Activated CD4-positive, alpha-beta memory T cell treated with anti-CD3 and anti-CD28 coated beads for 36 hours (primary cell): ENCODE measurements around the gene BCL6B. TPM values are rescaled to one million over a fixed set of nuclear protein-coding genes. Genes with fewer than 3 reads are reported as not detected.
A peak's percentile ranks its signal among the peaks of the same experiment; 100 is the strongest.

Experiments
- CTCF ChIA-PET: fragments of 350-600 bp; sonication (Branson Sonifier 250); formaldehyde crosslinking; loops from one replicate; lab custom pipeline; 2021; ENCODE audit warnings: antibody characterized with exemption, inconsistent platforms; lab: Charles Lee
- POLR2A ChIA-PET: fragments of 350-600 bp; sonication (Branson Sonifier 250); formaldehyde crosslinking; loops from one replicate; lab custom pipeline; 2021; ENCODE audit warnings: antibody characterized with exemption; lab: Charles Lee
- DNase-seq: peaks from one replicate; pipeline ENCODE4 v3.0.0-alpha.2; 2020
- H3K27ac Mint-ChIP-seq: one replicate; pipeline ENCODE4 v1.8.0; 2021; ENCODE audit warnings: mixed read lengths
- H3K27me3 Mint-ChIP-seq: one replicate; pipeline ENCODE4 v1.8.0; 2021; ENCODE audit warnings: mixed read lengths
- H3K36me3 Mint-ChIP-seq: one replicate; pipeline ENCODE4 v1.8.0; 2021; ENCODE audit warnings: mixed read lengths
- H3K4me1 Mint-ChIP-seq: one replicate; pipeline ENCODE4 v1.8.0; 2021; ENCODE audit warnings: low read depth, mixed read lengths
- H3K4me3 Mint-ChIP-seq: one replicate; pipeline ENCODE4 v1.8.0; 2021; ENCODE audit warnings: mild to moderate bottlenecking, mixed read lengths
- H3K9me3 Mint-ChIP-seq: one replicate; pipeline ENCODE4 v1.8.0; 2021; ENCODE audit warnings: mixed read lengths
- intact Hi-C: fragments of 100-400 bp; cut with micrococcal nuclease; formaldehyde crosslinking; loops from one replicate; pipeline ENCODE4 v1.15.1; 2023
- total RNA-seq, 2 experiments: library from RNA; stranded (reverse); gene quantifications; one replicate each; pipeline ENCODE4 v1.2.3, GENCODE V29; 2021

Gene BCL6B
- total RNA-seq, 2 experiments from 2014 or later = 0.53 to 1.3 TPM

DNA sequence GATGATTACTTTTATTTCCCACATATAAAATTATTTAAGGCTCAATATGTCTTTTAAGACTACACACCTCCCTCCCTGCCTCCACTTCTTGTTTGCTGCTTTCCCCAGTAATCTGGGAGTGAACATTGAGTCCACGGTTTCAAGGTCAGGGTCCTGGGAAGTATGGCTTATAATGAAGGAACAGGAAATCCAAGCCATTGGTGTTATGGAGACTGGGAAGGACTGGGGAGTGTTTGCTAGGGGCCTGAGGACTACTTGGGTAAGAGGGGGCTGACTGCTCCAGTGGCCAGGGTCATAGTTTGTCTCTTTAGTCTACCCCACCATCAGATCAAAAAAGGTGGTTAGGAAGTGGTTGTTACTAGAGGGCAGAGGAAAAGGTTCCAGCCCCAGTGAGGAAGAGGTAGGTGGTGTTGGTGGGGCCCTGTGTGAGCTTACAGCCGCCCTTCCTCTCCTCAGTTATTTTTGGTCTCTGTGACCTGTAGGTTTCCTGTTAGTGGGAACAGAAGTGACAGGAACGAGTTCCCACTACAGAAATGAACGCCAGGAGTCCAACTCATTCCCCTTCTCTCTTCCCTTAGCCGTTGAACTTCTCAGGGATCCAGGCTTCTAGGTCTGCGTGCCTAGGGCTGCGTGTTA is 12.2 kb downstream of the BCL6B start:
- peak; percentile 68 for DNase-seq
- CTCF ChIA-PET = interaction anchor here (0.7 to 3.7 kb wide), 12 partner anchors 11 to 261 kb away, joined by 3 to 38 read pairs (median 4); partner anchors contain the start of gene BCL6B
- intact Hi-C loops = loop anchor here (1.0 kb wide), 4 partner anchors 12 to 25 kb away; partner anchors contain the start of gene BCL6B
- Mint-ChIP-seq H3K4me3 (peak overlapping the region; percentile 94), H3K27ac (peak overlapping the region; percentile 99), H3K36me3 (peaks cover 4% of the 10 kb centered on the region), H3K4me1 (peaks cover 55% of the 10 kb centered on the region), H3K9me3 (no peaks in the 10 kb centered on the region), H3K27me3 (no peaks in the 10 kb centered on the region)
- POLR2A ChIA-PET = interaction anchor here (0.6 to 1.6 kb wide), 15 partner anchors 10 to 383 kb away, joined by 3 to 26 read pairs (median 4); partner anchors contain the start of genes ACAP1, BCL6B, C17orf100 and MED31

DNA sequence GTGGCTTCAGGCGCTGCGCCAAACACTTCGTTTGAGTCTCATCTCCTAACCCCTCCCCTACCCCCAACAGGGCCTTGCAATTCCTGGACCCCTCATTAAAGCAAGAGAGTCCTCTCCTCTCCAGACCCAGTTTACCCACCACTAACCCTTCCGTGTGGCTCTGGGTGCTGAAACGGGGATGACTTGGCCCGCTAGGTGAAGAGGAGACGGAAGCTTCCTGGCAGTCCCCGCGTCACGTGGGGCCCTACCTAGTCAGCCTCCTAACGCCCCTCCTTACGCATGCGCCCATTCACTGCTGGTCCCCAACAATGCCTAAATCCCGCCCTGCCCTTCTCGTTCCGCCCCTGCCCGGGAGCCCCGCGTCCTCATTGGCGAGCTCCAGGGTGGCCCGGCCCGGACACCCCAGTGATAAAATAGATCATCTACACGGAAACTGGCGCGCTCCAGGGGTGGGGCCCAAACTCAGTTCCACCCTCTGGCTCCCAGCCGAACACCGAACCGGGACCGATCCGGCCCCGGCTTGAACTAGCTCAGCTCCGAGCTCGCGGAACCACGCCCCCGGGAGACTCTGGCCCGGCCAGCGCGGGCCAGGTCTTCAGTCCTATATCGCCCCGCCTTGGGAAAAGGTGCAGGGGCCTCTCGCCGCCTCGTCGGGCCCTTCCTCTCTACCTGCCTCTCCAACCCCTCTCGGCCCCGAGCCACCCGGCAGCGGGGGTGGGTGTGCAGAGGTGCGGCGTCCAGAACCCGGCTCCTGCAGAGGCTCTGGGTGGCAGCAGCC is 12.9 kb downstream of the BCL6B start, which contains the start of gene SLC16A13:
Gene SLC16A13, plus strand, starts transcription at position 425 of the 778 bp plus-strand sequence. CDS start 368 bp downstream, outside the sequence.
- H3K4me3 Mint-ChIP-seq = peak within 1 kb of the TSS; percentile 94
- ChIA-PET POLR2A (interaction anchor here (0.6 to 1.6 kb wide), 16 partner anchors 8 to 384 kb away, joined by 3 to 26 read pairs (median 4); partner anchors contain the start of genes ACAP1, BCL6B, C17orf100 and MED31), CTCF (interaction anchor here (0.7 to 3.7 kb wide), 13 partner anchors 10 to 260 kb away, joined by 3 to 38 read pairs (median 4); partner anchors contain the start of gene BCL6B)
- H3K36me3 Mint-ChIP-seq = peaks cover 4% of the 10 kb centered on the region
- H3K27me3 Mint-ChIP-seq = no peaks in the 10 kb centered on the region
- peak; percentile 99 for DNase-seq
- H3K27ac Mint-ChIP-seq = peak within 1 kb of the TSS; percentile 99
- no peaks in the 10 kb centered on the region for H3K9me3 Mint-ChIP-seq
- peaks cover 48% of the 10 kb centered on the region for H3K4me1 Mint-ChIP-seq
- intact Hi-C loops = loop anchor here (1.0 kb wide), 4 partner anchors 12 to 25 kb away; partner anchors contain the start of gene BCL6B

DNA sequence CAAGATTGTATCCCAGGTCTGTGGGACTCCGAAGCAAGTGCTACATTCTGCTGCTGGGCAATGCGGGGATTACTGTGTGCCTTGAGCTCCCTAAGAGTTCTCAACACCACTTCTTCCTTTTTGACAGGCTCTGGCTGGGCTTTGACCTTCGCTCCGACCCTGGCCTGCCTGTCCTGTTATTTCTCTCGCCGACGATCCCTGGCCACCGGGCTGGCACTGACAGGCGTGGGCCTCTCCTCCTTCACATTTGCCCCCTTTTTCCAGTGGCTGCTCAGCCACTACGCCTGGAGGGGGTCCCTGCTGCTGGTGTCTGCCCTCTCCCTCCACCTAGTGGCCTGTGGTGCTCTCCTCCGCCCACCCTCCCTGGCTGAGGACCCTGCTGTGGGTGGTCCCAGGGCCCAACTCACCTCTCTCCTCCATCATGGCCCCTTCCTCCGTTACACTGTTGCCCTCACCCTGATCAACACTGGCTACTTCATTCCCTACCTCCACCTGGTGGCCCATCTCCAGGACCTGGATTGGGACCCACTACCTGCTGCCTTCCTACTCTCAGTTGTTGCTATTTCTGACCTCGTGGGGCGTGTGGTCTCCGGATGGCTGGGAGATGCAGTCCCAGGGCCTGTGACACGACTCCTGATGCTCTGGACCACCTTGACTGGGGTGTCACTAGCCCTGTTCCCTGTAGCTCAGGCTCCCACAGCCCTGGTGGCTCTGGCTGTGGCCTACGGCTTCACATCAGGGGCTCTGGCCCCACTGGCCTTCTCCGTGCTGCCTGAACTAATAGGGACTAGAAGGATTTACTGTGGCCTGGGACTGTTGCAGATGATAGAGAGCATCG is 15.4 kb downstream of the BCL6B start:
- peaks cover 4% of the 10 kb centered on the region for H3K36me3 Mint-ChIP-seq
- ChIA-PET CTCF (interaction anchor here (0.7 to 3.7 kb wide), 6 partner anchors 8 to 127 kb away, joined by 3 to 38 read pairs (median 4); no protein-coding TSS in a partner anchor), POLR2A (interaction anchor here (0.6 to 0.7 kb wide), 3 partner anchors 14 to 292 kb away, joined by 3 to 4 read pairs (median 4); no protein-coding TSS in a partner anchor)
- DNase-seq = no peak
- peak overlapping the region; percentile 23 for H3K27ac Mint-ChIP-seq
- H3K27me3 Mint-ChIP-seq = no peaks in the 10 kb centered on the region
- peak overlapping the region; percentile 4 for H3K4me3 Mint-ChIP-seq
- H3K4me1 Mint-ChIP-seq = peaks cover 47% of the 10 kb centered on the region
- H3K9me3 Mint-ChIP-seq = no peaks in the 10 kb centered on the region
- intact Hi-C loops = no loop called here

GRCh38 chr17:7039832-7040231 is 17.0 kb downstream of the BCL6B start:
- POLR2A ChIA-PET = interaction anchor here (1.1 kb wide), 1 partner anchor 10 kb away, joined by 3 read pairs; no protein-coding TSS in a partner anchor

DNA sequence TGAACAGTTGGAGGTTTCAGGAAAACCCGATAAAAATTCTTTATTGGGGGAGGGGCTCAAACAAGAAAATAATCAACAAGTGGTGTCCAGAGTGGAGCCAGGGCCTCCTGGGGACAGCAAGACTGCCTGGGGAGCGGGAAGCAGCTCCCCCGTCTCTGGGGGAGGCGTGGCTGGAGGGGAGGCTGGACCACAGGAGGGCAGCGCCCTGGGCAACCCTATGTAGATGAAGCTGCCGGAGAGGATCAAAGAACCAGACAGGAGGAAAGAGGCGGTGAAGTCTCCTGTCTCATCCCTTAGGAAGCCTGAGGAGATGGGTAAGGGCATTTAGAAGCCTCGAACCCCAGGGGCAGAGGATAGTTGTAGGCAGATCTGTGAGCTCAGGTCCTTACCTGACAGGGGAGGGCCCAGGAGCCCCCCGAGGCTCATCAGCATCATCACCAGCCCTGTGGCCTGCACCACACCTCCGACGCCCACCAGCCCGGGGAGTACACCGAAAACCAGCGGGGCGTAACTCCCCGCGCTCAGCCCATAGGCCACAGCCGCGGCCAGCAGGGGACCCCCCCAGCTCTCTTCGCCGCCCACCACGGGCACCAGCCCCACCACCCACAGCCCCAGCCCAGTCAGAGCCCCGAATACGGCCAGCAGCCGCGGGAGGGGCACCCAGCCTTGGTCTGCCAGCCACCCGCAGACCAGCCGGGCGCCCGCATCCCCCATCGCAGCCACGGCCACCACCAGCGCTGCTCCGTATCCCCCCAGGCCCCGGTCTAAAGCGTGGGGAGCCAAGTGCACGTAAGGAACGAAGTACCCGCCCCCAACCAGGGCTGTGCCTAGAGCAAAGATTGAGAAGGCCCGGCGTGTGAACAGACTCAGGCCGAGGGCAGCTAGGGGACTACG is 19.0 kb downstream of the BCL6B start:
- Mint-ChIP-seq H3K27ac (peak overlapping the region; percentile 66), H3K4me1 (peaks cover 46% of the 10 kb centered on the region), H3K9me3 (no peaks in the 10 kb centered on the region), H3K36me3 (peaks cover 4% of the 10 kb centered on the region), H3K4me3 (peak overlapping the region; percentile 71), H3K27me3 (peaks cover 2% of the 10 kb centered on the region)
- ChIA-PET POLR2A (no interaction called here), CTCF (interaction anchor here (0.8 to 20.9 kb wide), 5 partner anchors 10 to 136 kb away, joined by 3 to 509 read pairs (median 3); no protein-coding TSS in a partner anchor)
- no peak for DNase-seq
- intact Hi-C loops = no loop called here

More at GRCh38 chr17:7039832-7040231, 17.0 kb downstream of the BCL6B start:
- CTCF ChIA-PET = interaction anchor here (0.9 to 1.3 kb wide), 2 partner anchors 16 to 20 kb away, joined by 3 read pairs; no protein-coding TSS in a partner anchor
- H3K4me1 Mint-ChIP-seq = peaks cover 40% of the 10 kb centered on the region
- H3K36me3 Mint-ChIP-seq = peaks cover 4% of the 10 kb centered on the region
- intact Hi-C loops = no loop called here
- no peak for DNase-seq
- no peak overlapping the region for H3K4me3 Mint-ChIP-seq
- no peaks in the 10 kb centered on the region for H3K9me3 Mint-ChIP-seq
- H3K27me3 Mint-ChIP-seq = no peaks in the 10 kb centered on the region
- H3K27ac Mint-ChIP-seq = peak overlapping the region; percentile 43

- intact Hi-C loops = no loop called here
- Mint-ChIP-seq H3K9me3 (no peaks in the 10 kb centered on the region), H3K27me3 (peaks cover 2% of the 10 kb centered on the region), H3K27ac (peak overlapping the region; percentile 66), H3K4me3 (peak overlapping the region; percentile 71), H3K4me1 (peaks cover 49% of the 10 kb centered on the region), H3K36me3 (peaks cover 4% of the 10 kb centered on the region)
- ChIA-PET CTCF (interaction anchor here (0.8 to 20.9 kb wide), 5 partner anchors 9 to 135 kb away, joined by 3 to 509 read pairs (median 3); no protein-coding TSS in a partner anchor), POLR2A (interaction anchor here (2.0 kb wide), 1 partner anchor 91 kb away, joined by 5 read pairs; no protein-coding TSS in a partner anchor)
- DNase-seq = peak; percentile 70
Observed at GRCh38 chr17:7042501-7043181, 19.8 kb downstream of the BCL6B start.

DNA sequence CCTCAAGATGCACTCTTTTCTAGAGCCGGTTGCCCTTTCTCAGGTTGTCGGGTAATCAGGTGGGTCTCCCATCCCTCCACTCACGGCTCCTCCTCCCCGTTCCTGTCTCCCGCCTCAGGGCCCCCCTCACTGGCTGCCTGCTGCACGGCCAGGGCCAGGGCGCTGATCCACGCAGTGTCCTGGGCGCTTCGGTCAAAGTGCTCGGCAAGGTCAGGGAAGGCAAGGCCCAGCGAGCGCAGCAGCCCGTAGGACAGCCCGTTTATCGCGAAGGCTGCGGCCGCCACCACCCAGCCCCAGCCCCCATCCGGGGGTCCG is 20.3 kb downstream of the BCL6B start:
- H3K4me1 Mint-ChIP-seq = peaks cover 50% of the 10 kb centered on the region
- peaks cover 4% of the 10 kb centered on the region for H3K36me3 Mint-ChIP-seq
- POLR2A ChIA-PET = interaction anchor here (0.7 to 2.0 kb wide), 2 partner anchors 7 to 90 kb away, joined by 4 to 5 read pairs; partner anchors contain the start of gene SLC16A13
- peak overlapping the region; percentile 71 for H3K4me3 Mint-ChIP-seq
- DNase-seq = no peak
- intact Hi-C loops = no loop called here
- H3K27me3 Mint-ChIP-seq = peaks cover 2% of the 10 kb centered on the region
- CTCF ChIA-PET = interaction anchor here (0.9 to 20.9 kb wide), 2 partner anchors 92 to 134 kb away, joined by 4 to 509 read pairs; no protein-coding TSS in a partner anchor
- peak overlapping the region; percentile 51 for H3K27ac Mint-ChIP-seq
- no peaks in the 10 kb centered on the region for H3K9me3 Mint-ChIP-seq

DNA sequence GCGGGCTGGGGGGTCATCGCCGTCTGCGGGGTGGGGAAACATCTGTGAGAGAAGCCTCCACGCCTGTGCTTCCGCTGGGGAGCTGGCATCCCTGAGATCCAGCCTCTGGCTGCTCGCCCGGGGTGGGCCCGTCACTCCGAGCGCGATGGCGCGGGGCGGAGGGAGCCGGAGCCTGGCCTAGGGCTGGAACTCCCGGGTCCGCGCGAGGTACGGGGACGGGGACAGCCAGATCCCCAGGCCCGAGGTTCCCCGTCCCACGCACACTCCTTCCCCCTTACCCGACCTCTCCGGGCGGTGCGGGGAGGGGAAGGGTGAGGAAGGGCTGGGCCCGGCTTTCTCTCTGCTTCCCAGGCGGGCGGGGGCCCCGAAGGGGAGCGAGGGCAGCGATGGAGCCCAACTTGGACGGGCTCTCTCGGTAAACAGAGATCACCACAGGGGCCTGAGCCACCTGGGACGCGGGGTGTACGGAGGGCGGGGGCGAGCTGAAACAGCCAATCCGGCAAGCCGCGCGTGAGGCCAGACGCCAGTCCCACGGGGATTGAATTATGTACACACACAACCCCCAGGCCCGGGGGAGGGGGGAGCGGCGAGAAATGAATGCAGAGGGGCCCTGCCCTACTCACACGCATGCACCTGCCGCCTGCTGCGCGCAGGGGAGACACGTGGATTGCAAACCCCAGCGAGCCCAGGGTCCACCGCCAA is 20.8 kb downstream of the BCL6B start, which contains the start of gene SLC16A11:
Gene SLC16A11, minus strand, starts transcription at position 596 of the 702 bp plus-strand sequence. Its CDS starts 579 bp downstream, at position 17.
- Mint-ChIP-seq H3K4me3 (peak within 1 kb of the TSS; percentile 71), H3K4me1 (peaks cover 46% of the 10 kb centered on the region), H3K27ac (peak within 1 kb of the TSS; percentile 51), H3K27me3 (peaks cover 2% of the 10 kb centered on the region), H3K9me3 (no peaks in the 10 kb centered on the region), H3K36me3 (peaks cover 4% of the 10 kb centered on the region)
- ChIA-PET CTCF (interaction anchor here (0.7 to 20.9 kb wide), 4 partner anchors 20 to 253 kb away, joined by 4 to 509 read pairs (median 22); no protein-coding TSS in a partner anchor), POLR2A (interaction anchor here (0.5 to 2.0 kb wide), 3 partner anchors 8 to 262 kb away, joined by 3 to 5 read pairs (median 4); partner anchors contain the start of gene SLC16A13)
- intact Hi-C loops = no loop called here
- peak; percentile 63 for DNase-seq
